Astrocyte (in vitro differentiated cells and primary cell): ENCODE measurements around the gene CPHXL2.

Experiments used
- CTCF ChIP-seq: IDR thresholded peaks from 2 replicates; pipeline ENCODE4 v1.5.1; 2011; ENCODE audit warnings: low read depth, mild to moderate bottlenecking, inconsistent platforms, low read length, moderate library complexity; ENCODE audit not compliant: insufficient read depth
- EZH2 ChIP-seq: IDR thresholded peaks from 2 replicates; pipeline ENCODE4 v1.6.1; 2012; ENCODE audit warnings: mild to moderate bottlenecking, low read length, inconsistent platforms; ENCODE audit not compliant: insufficient read depth

DNA sequence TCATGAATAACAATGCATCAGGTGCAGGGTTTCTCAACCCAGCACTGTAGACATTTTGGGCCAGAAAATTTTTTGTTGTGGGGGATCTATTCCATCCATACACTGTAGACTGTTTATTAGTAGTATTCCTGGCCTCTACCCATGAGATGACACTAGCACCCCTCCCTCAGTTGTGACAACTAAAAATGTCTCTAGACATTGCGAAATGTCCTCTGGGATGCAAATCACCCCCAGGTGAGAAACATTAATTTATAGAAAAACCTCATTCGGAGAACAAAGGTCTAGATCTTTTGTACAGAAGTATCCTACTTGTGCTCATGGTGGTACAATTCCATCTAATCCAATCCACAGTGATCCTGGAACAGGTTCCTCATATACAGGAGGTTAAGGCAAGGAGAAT is 58.0 kb downstream of the CPHXL2 start:
- TF ChIP-seq EZH2, result no peak
- no peak for TF ChIP-seq CTCF
